GM11168 (cell line): ENCODE measurements around the gene CKLF.
"Not testable (repeated sequence)": the region's sequence is repeated elsewhere in the genome, so short reads cannot be mapped to it uniquely, and the experiment has no call there.

Source experiments
- in situ Hi-C: fragments of 300-500 bp; cut with MboI; formaldehyde crosslinking; loops from one replicate; pipeline ENCODE4 v1.12.0; 2022; ENCODE audit warnings: low sequenced_read_pairs; ENCODE audit not compliant: unreplicated experiment

The CKLF gene

DNA sequence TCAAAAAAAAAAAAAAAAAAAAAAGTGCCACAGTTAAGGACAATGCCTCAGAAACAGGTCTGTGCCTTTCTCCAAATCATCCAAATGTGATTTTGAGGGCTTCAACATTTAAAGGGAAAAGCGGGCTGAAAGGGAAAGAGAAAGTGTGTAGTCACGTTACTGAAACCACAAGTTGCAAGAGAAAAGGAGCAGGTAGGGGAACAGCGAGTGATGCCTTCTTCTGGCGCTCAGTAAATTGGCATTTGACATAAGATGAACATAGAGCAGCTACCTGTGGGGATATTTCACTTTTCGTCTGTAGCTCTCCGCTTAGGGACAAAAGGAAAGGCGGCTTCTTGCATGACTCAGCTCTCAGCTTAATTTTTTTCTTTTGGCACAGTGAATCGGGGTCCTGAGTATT lies 37.9 kb downstream of the CKLF start:
- in situ Hi-C loops = no loop called here

GRCh38 chr16:66591018-66591417 lies 38.6 kb downstream of the CKLF start:
- in situ Hi-C loops = no loop called here

DNA sequence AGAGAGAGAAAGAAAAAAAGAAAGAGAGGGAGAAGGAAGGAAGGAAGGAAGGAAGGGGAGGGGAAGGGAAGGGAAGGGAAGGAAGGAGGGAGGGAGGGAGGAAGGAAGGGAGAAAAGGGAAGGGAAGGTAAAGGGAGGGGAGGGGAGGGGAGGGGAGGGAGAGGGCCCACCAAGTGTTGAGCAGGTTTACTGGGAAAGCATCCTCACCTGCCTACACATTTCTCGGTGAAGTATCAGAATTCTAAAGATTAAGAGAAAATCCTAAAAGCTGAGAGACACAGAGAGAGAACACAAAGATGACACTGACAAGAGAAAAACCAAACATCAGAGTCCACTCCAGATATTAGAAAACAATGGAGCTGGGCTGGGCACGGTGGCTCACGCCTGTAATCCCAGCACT lies 39.9 kb downstream of the CKLF start:
- in situ Hi-C loops = no loop called here

DNA sequence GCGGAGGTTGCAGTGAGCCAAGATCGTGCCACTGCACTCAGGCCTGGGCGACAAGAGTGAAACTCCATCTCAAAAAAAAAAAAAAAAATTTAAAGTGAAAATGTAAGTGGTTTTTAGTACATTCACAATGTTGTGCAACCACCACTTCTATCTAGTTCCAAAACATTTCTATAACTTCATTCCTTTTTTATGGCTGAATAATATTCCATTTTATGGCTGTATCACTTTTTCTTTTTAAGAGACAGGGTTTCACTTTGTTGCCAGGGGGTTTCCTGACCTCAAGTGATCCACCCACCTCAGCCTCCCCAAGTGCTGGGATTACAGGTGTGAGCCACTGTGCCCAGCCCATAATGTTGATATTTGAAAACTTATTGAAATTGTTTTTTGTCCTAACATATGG lies 40.4 kb downstream of the CKLF start:
- in situ Hi-C loops = no loop called here

GRCh38 chr16:66594739-66595138 lies 42.4 kb downstream of the CKLF start:
- in situ Hi-C loops = no loop called here

DNA sequence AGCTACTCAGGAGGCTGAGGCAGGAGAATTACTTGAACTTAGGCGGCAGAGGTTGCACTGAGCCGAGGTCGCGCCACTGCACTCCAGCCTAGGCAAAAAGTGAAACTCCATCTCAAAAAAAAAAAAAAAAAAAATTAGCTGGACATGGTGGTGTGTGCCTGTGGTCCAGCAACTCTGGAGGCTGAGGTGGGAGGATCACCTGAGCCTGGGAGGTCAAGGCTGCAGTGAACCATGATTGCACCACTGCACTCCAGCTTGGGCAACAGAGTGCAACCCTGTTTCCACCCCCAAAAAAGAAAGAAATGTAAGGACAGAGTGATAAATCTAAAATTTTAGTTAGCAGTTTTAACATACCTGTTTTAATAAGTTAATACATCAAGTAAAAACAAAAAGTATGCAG lies 44.2 kb downstream of the CKLF start:
- in situ Hi-C loops = not testable (repeated sequence)

DNA sequence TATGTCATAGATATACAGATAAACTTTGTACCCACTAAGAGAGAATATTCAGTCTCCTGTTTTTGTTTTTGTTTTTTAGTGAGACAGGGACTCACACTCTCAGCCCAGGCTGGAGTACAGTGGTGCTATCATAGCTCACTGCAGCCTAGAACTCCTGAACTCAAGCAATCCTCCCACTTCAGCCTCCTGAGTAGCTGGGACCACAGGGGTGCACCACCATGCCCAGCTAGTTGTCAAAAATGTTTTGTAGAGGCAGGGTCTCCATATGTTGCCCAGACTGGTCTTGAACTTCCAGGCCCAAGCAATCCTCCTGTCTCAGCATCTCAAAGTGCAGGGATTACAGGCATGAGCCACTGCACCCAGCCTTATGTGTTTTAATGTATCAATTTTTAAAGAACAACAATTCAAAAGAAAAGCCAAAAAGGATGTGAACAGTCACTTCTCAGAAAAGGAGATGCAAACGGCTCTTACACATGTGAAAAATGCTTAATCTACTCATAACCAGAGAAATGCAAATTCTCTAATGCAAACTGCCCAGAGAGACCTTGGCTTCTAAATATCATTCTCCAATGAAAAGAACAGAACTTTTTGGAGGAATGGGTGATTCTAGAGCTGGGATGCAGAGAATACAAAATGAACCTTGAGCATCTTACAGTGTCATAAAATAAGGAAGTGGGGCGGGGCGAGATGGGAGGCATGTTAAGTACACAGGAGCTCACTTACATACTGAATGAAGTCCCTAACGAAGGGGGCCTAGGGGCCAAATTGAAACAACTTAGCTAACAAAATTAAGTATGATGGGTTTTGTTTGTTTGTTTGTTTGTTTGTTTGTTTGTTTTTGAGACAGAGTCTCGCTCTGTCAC lies 44.8 kb downstream of the CKLF start:
- in situ Hi-C loops = no loop called here

DNA sequence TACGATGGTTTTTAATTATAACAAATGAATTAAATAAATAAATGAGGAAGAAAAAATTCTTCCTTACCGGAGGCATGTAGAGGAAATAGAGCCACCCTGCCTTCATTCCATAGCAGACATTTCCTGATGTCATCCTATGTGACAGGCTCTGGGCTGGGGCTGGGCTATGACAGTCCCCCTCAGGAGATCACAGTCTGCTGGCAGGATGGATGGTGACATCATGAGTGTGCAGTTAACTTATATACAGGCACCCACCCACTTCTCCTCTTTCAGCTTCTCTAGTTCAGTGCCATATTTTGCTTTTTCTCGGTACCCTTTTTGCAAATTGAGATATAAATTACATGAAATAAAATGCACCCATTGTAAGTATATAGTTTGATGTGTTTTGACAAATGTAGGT lies 45.7 kb downstream of the CKLF start:
- in situ Hi-C loops = no loop called here

- in situ Hi-C loops = no loop called here
Observed at GRCh38 chr16:66599726-66600125, 47.4 kb downstream of the CKLF start.

- in situ Hi-C loops = no loop called here
Observed at GRCh38 chr16:66600477-66600876, 48.1 kb downstream of the CKLF start.

DNA sequence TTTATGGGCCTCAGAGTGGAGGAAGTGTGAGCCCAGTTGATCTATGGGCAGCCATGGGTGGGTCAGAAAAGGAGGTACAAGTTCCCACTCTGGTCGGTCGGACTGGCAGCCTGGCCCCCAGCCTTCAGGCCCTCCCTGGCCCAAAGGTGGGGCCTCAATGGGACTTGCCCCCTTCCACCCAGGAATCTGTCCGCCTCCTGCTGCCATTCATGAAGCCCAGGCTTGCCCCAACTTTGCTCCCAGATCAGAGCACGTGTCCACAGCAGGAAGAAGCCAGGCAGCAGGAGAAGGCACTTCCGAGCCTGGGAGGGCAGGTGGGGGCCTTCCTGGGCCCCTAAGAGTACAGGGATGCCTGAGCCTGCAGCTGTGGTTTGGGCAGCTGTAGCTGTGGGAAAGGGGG lies 49.1 kb downstream of the CKLF start:
- in situ Hi-C loops = no loop called here

DNA sequence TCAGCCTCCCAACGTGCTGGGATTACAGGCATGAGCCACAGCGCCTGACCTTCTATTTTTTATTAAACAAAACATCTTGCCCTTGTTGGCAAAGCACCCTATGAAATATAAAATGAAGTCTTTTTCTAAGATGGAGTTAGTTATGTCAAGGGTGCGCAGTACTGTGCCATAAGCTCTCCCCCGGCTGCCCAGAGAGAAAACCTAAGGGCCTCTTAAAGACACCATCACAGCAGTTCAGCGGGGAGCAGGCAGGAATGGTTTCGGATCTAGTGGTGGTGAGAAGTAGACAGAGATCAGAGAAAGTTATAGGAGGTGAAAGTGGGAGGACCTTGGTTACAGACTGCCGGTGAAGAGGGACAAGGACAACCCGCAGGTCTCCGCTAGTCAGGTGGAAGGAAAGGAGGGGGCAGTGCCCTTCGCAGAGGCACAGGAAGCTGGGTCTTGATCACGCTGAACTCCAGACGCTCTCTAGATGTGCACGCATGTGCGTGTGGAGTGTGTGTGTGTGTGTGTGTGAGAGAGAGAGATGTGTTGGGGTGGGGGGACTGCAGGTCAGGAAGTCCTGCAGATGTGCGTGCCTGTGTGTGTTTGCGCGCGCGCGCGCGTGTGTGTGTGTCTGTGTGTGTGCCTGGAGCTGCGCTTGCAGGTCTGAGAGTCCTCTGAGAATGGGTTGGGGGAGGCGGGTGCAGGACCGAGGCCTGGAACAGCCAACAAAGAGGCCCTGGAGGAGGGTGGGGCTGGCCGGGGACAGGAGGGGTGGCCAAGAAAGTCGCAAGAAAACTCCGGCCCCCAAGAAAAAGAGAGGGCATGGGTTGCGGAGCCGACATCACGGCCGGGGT lies 51.4 kb downstream of the CKLF start:
- in situ Hi-C loops = no loop called here

DNA sequence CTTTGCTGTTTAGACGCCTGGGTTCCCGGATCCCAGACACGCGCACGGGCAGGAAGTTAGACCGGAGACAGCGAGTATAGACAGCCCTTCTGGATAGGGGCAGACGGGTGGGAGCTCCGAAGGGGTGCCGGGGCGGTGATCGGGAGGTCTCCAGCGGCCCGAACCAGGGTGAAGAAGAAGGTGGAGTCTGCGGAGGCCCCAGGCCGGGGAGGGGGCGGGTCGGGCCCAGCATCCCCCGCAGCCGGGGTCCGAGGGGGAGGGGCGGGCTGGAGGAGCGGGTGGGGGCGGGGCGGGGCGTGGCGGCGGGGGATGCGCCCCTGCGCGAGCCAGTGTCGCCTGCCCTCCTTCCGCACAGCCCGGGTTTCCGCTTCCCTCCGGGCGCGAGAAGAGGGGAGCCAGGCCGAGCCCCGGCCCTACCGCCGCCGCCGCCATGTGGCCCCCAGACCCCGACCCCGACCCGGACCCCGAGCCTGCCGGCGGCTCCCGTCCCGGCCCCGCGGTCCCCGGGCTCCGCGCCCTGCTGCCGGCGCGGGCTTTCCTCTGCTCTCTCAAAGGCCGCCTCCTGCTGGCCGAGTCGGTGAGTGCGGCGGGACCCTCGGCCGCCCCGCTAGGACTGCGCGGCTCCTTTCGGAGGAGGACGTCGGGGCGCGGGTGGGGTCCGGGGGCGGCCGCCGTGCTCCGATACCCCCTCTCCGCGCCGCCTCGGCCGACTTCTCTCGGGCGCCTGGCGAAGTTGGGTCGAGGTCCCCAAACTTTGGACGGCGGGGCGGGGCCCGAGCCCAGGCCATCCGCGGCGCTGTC lies 52.2 kb downstream of the CKLF start, which contains the start of gene CMTM3:
Gene CMTM3, plus strand, starts transcription at position 329 of the 801 bp plus-strand sequence. Its CDS starts 102 bp downstream, at position 431.
- in situ Hi-C loops = loop anchor here (5.0 kb wide), 1 partner anchor 202 kb away; no protein-coding TSS in a partner anchor

GRCh38 chr16:66605177-66605978 lies 53.0 kb downstream of the CKLF start:
- in situ Hi-C loops = loop anchor here (5.0 kb wide), 1 partner anchor 203 kb away; no protein-coding TSS in a partner anchor

DNA sequence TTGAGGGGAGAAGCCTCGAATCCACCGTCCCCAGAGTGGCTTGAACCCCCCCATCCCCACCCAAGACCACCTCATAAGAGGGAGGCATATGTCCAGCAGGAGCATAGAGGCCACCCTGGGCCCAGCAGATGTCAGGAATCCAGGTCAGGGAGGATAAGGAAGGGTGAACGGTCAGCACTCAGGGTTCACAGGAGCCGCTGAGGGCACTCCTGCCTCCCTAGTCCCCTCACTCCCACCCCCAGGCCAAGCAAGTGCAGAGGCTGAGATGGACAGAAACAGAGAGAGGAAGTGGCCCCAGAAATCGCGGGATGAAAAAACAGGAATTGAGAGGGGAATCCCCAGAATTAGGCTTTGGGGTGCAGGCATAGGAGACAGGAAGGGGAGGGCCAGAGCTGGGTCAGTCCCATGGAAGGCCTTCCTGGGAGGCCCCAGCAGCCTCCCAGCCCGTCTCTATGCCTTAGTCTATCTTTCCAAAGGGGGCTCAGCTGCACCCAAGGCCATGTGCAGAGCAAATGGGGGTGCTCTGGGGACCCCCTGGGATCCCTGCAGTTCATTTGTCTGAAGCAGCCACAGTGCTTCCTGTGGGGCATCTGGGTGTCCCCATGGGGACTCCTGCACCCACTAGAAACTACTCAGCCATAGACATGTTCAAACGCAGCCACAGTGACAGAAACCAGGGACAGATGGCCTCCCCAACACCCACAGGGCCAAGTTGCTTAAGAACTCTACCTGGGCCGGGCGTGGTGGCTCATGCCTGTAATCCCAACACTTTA lies 53.8 kb downstream of the CKLF start:
- in situ Hi-C loops = loop anchor here (5.0 kb wide), 1 partner anchor 204 kb away; no protein-coding TSS in a partner anchor

DNA sequence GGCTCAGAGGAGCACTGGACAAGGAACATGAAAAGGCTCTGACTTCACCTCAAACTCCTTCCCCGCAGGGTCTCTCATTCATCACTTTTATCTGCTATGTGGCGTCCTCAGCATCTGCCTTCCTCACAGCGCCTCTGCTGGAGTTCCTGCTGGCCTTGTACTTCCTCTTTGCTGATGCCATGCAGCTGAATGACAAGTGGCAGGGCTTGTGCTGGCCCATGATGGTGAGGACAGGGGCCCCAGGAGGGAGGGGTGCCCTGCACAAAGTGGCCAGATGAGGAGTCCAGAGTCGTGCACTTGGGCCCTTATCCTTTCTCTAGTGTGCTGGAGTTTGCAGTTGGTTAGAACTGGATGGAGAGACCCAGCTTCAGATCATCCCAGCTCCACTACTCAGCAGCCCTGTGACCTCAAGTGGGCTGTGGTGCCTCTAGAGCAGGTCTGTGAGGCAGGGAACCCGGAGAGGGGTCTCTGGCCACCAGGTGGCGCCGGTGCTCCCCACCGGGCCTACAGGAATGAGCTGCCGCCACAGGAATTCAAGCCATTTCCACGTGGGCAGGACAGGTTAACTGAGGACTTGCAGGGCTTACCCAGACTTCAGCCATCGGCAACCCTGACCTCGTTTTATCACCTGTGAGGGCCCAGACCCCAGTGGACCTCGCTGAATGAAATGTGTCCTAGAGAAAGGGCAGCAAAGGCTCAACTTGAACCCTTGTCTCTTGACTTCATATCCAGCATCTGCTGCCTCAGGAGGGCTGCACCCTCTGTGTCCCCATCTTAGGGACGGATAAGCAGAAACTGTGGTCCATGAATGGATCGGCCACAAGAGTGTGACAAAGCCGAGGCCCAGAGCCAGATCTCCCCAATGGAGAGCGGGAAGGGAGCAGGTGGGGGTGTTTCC lies 56.1 kb downstream of the CKLF start:
- in situ Hi-C loops = loop anchor here (5.0 kb wide), 1 partner anchor 206 kb away; no protein-coding TSS in a partner anchor

- in situ Hi-C loops = loop anchor here (5.0 kb wide), 1 partner anchor 207 kb away; no protein-coding TSS in a partner anchor
Observed at GRCh38 chr16:66609139-66609510, 56.7 kb downstream of the CKLF start.
